H9 (cell line): ENCODE results near the gene TNFAIP3. TPM values are rescaled to one million over a fixed set of nuclear protein-coding genes. Genes with fewer than 3 reads are reported as not detected.

ENCODE experiments used
- DNase-seq: peaks from one replicate; pipeline ENCODE4 v3.0.0-alpha.2; 2017
- H2AFZ ChIP-seq: one replicate; pipeline ENCODE4 v1.6.1; 2013; ENCODE audit warnings: mild to moderate bottlenecking, low read length, control low read depth, moderate library complexity
- H2AK5ac ChIP-seq: 2 replicates; pipeline ENCODE4 v1.6.1; 2013; ENCODE audit warnings: low read length, control low read depth, mixed read lengths; ENCODE audit not compliant: insufficient read length
- H2BK120ac ChIP-seq: one replicate; pipeline ENCODE4 v1.6.1; 2013; ENCODE audit warnings: low read depth, mild to moderate bottlenecking, low read length, control low read depth, inconsistent platforms; ENCODE audit not compliant: poor library complexity, severe bottlenecking
- H2BK12ac ChIP-seq: 2 replicates; pipeline ENCODE4 v1.6.1; 2013; ENCODE audit warnings: low read length, control low read depth, mixed read lengths, low read depth; ENCODE audit not compliant: insufficient read length
- H2BK15ac ChIP-seq: 2 replicates; pipeline ENCODE4 v1.6.1; 2013; ENCODE audit warnings: low read depth, low read length, control low read depth
- H2BK20ac ChIP-seq: one replicate; pipeline ENCODE4 v1.6.1; 2013; ENCODE audit warnings: low read depth, mild to moderate bottlenecking, low read length, control low read depth, inconsistent platforms; ENCODE audit not compliant: poor library complexity, severe bottlenecking
- H2BK5ac ChIP-seq: 2 replicates; pipeline ENCODE4 v1.6.1; 2013; ENCODE audit warnings: low read length, control low read depth, mixed read lengths; ENCODE audit not compliant: insufficient read length
- H3K14ac ChIP-seq: 2 replicates; pipeline ENCODE4 v1.6.1; 2013; ENCODE audit warnings: low read length, control low read depth; ENCODE audit not compliant: insufficient read depth
- H3K18ac ChIP-seq: 2 replicates; pipeline ENCODE4 v1.6.1; 2013; ENCODE audit warnings: low read depth, mild to moderate bottlenecking, mixed read lengths, low read length, control low read depth; ENCODE audit not compliant: insufficient read length
- H3K23ac ChIP-seq: 2 replicates; pipeline ENCODE4 v1.6.1; 2013; ENCODE audit warnings: low read length, control low read depth, mixed read lengths, low read depth; ENCODE audit not compliant: insufficient read length
- H3K23me2 ChIP-seq: 2 replicates; pipeline ENCODE4 v1.6.1; 2013; ENCODE audit warnings: low read depth, mild to moderate bottlenecking, mixed read lengths, low read length, control low read depth; ENCODE audit not compliant: insufficient read length, poor library complexity, severe bottlenecking
- H3K27ac ChIP-seq: 2 replicates; pipeline ENCODE4 v1.5.1; 2013; ENCODE audit warnings: low read length, control low read depth, mixed read lengths, low read depth; ENCODE audit not compliant: insufficient read length
- H3K27me3 ChIP-seq: 2 replicates; pipeline ENCODE4 v1.6.1; 2013; ENCODE audit warnings: low read length, control low read depth, inconsistent platforms; ENCODE audit not compliant: insufficient read depth
- H3K4ac ChIP-seq: 2 replicates; pipeline ENCODE4 v1.6.1; 2013; ENCODE audit warnings: low read depth, mild to moderate bottlenecking, control low read depth, inconsistent platforms, low read length, moderate library complexity
- H3K4me1 ChIP-seq: 2 replicates; pipeline ENCODE4 v1.6.1; 2013; ENCODE audit warnings: low read length, control low read depth, inconsistent platforms; ENCODE audit not compliant: insufficient read depth
- H3K4me2 ChIP-seq: 2 replicates; pipeline ENCODE4 v1.6.1; 2013; ENCODE audit warnings: low read length, control low read depth, mixed read lengths; ENCODE audit not compliant: insufficient read length, insufficient read depth
- H3K56ac ChIP-seq: 2 replicates; pipeline ENCODE4 v1.6.1; 2013; ENCODE audit warnings: low read depth, mild to moderate bottlenecking, mixed read lengths, low read length, control low read depth; ENCODE audit not compliant: insufficient read length
- H3K79me1 ChIP-seq: 2 replicates; pipeline ENCODE4 v1.6.1; 2013; ENCODE audit warnings: low read depth, mild to moderate bottlenecking, moderate library complexity, low read length, control low read depth, inconsistent platforms; ENCODE audit not compliant: insufficient read depth, poor library complexity, severe bottlenecking
- H3K79me2 ChIP-seq: 2 replicates; pipeline ENCODE4 v1.6.1; 2013; ENCODE audit warnings: low read length, control low read depth, inconsistent platforms; ENCODE audit not compliant: insufficient read depth
- H3K9ac ChIP-seq: 2 replicates; pipeline ENCODE4 v1.6.1; 2013; ENCODE audit warnings: low read length, control low read depth, mixed read lengths; ENCODE audit not compliant: insufficient read length; ENCODE audit errors: extremely low read depth
- H3K9me3 ChIP-seq: one replicate; pipeline ENCODE4 v1.6.1; 2013; ENCODE audit warnings: low read depth, low read length, inconsistent platforms; ENCODE audit not compliant: control insufficient read depth
- H3T11ph ChIP-seq: one replicate; pipeline ENCODE4 v1.6.1; 2013; ENCODE audit warnings: mild to moderate bottlenecking, low read length, control low read depth, inconsistent platforms
- H4K20me1 ChIP-seq: one replicate; pipeline ENCODE4 v1.6.1; 2013; ENCODE audit not compliant: control insufficient read depth, insufficient read length, insufficient read depth
- H4K5ac ChIP-seq: 2 replicates; pipeline ENCODE4 v1.6.1; 2013; ENCODE audit warnings: low read depth, mild to moderate bottlenecking, mixed read lengths, low read length, control low read depth; ENCODE audit not compliant: insufficient read length
- H4K8ac ChIP-seq: replicated peaks from 2 replicates; pipeline ENCODE4 v1.6.1; 2013; ENCODE audit warnings: low read length, control low read depth, mixed read lengths, low read depth; ENCODE audit not compliant: insufficient read length
- H4K91ac ChIP-seq: 2 replicates; pipeline ENCODE4 v1.6.1; 2013; ENCODE audit warnings: low read depth, mild to moderate bottlenecking, moderate library complexity, mixed read lengths, low read length, control low read depth; ENCODE audit not compliant: insufficient read length
- H3K27ac Mint-ChIP-seq, 3 experiments: 2 replicates in 2 of 3; 3 replicates in 1 of 3; pipeline ENCODE4 v1.8.0; 2020 to 2021; ENCODE audit warnings: mixed read lengths in 3 of 3, mild to moderate bottlenecking in 1 of 3, moderate library complexity in 1 of 3
- H3K27me3 Mint-ChIP-seq: 2 replicates; pipeline ENCODE4 v1.8.0; 2021; ENCODE audit warnings: low read depth, mild to moderate bottlenecking, moderate library complexity, mixed read lengths
- H3K36me3 Mint-ChIP-seq, 3 experiments: 2 replicates in 2 of 3; 3 replicates in 1 of 3; pipeline ENCODE4 v1.8.0; 2020 to 2021; ENCODE audit warnings: low read depth in 3 of 3, mixed read lengths in 3 of 3; ENCODE audit not compliant: insufficient read depth in 1 of 3
- H3K4me1 Mint-ChIP-seq, 2 experiments: 2 replicates each; pipeline ENCODE4 v1.8.0; 2020; ENCODE audit warnings: mixed read lengths in 2 of 2
- H3K4me3 Mint-ChIP-seq, 2 experiments: 2 replicates in 1 of 2; 3 replicates in 1 of 2; pipeline ENCODE4 v1.8.0; 2020 to 2021; ENCODE audit warnings: mild to moderate bottlenecking in 2 of 2, mixed read lengths in 2 of 2, moderate library complexity in 1 of 2
- H3K9me3 Mint-ChIP-seq, 2 experiments: 2 replicates in 1 of 2; 3 replicates in 1 of 2; pipeline ENCODE4 v1.8.0; 2020; ENCODE audit warnings: mild to moderate bottlenecking in 2 of 2, mixed read lengths in 2 of 2, moderate library complexity in 1 of 2
- WGBS: extraction: QIAGEN DNeasy Blood & Tissue Kit; methylation state at CpG from one replicate; pipeline ENCODE4 v1.1.7; 2013; ENCODE audit warnings: missing lambda C conversion rate, low lambda C conversion rate, mixed read lengths; ENCODE audit not compliant: insufficient read length; ENCODE audit errors: extremely low coverage; 5-methylcytosine and 5-hydroxymethylcytosine counted together
- total RNA-seq: library from RNA; stranded (reverse); gene quantifications from 2 replicates; pipeline ENCODE4 v1.2.1, GENCODE V29; 2021
- TF ChIP-seq, protein P1 (sequence below): fragments of 200-600 bp; sonication (generic); conservative IDR thresholded peaks from 3 replicates; pipeline ENCODE4 v1.8.0; 2021; ENCODE audit warnings: antibody characterized with exemption, mild to moderate bottlenecking

The TNFAIP3 gene
- total RNA-seq, 1 experiment from 2014 or later = 3.7 TPM

DNA sequence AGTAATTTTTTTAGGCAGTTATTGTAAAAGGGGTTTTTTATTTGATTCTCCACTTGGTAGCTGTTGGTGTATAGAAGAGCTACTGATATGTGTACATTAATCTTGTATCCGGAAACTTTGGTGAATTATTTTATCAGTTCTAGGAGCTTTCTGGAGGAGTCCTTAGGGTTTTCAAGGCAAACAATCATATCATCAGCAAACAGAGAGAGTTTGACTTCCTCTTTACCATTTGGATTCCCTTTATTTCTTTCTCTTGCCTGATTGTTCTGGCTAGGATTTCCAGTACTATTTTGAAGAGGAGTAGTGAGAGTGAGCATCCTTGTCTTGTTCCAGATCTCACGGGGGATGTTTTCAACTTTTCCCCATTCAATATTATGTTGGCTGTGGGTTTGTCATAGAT, 28.0 kb upstream of the TNFAIP3 start:
- H4K8ac ChIP-seq = no peak overlapping the region
- no peaks in the 10 kb centered on the region for H3K4me1 ChIP-seq
- no peak overlapping the region for H2BK20ac ChIP-seq
- H3K36me3 Mint-ChIP-seq = peaks cover 5 to 10% (median 6%) of the 10 kb centered on the region in 3 experiments; a peak in 5 of 7 replicates
- H3K18ac ChIP-seq = no peak overlapping the region
- H3K9me3 Mint-ChIP-seq = peaks cover 25 to 27% of the 10 kb centered on the region in 2 experiments
- no peak overlapping the region for H3K4me3 Mint-ChIP-seq
- H2BK5ac ChIP-seq = no peak overlapping the region
- H4K20me1 ChIP-seq = no peaks in the 10 kb centered on the region
- no peaks in the 10 kb centered on the region for H3K79me2 ChIP-seq
- no peak for DNase-seq
- H3K4ac ChIP-seq = no peak overlapping the region
- H3K27me3 ChIP-seq = no peaks in the 10 kb centered on the region
- H3K23ac ChIP-seq = no peak overlapping the region
- H2BK12ac ChIP-seq = no peak overlapping the region
- H4K5ac ChIP-seq = no peak overlapping the region
- H3T11ph ChIP-seq = no peak overlapping the region
- no peak overlapping the region for H3K27ac Mint-ChIP-seq
- no peak overlapping the region for H3K56ac ChIP-seq
- H3K14ac ChIP-seq = no peak overlapping the region
- no peak overlapping the region for H3K9ac ChIP-seq
- no peak overlapping the region for H2AFZ ChIP-seq
- TF ChIP-seq, protein P1, sequence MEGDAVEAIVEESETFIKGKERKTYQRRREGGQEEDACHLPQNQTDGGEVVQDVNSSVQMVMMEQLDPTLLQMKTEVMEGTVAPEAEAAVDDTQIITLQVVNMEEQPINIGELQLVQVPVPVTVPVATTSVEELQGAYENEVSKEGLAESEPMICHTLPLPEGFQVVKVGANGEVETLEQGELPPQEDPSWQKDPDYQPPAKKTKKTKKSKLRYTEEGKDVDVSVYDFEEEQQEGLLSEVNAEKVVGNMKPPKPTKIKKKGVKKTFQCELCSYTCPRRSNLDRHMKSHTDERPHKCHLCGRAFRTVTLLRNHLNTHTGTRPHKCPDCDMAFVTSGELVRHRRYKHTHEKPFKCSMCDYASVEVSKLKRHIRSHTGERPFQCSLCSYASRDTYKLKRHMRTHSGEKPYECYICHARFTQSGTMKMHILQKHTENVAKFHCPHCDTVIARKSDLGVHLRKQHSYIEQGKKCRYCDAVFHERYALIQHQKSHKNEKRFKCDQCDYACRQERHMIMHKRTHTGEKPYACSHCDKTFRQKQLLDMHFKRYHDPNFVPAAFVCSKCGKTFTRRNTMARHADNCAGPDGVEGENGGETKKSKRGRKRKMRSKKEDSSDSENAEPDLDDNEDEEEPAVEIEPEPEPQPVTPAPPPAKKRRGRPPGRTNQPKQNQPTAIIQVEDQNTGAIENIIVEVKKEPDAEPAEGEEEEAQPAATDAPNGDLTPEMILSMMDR = no peak
- H2AK5ac ChIP-seq = no peak overlapping the region
- H3K27me3 Mint-ChIP-seq = 0 out of 2 replicates have a peak, but pooled peaks cover 2% of the 10 kb centered on the region
- no CpG with 5 or more reads among the region's 2 CpGs for whole genome bisulfite sequencing
- no peak overlapping the region for H2BK15ac ChIP-seq
- H3K27ac ChIP-seq = no peak overlapping the region
- peaks cover 0 to 4% of the 10 kb centered on the region in 2 experiments; a peak in 1 of 4 replicates for H3K4me1 Mint-ChIP-seq
- no peak overlapping the region for H3K4me2 ChIP-seq
- H3K23me2 ChIP-seq = no peaks in the 10 kb centered on the region
- no peak overlapping the region for H2BK120ac ChIP-seq
- no peaks in the 10 kb centered on the region for H3K9me3 ChIP-seq
- no peaks in the 10 kb centered on the region for H3K79me1 ChIP-seq
- no peak overlapping the region for H4K91ac ChIP-seq
